Epithelial cell of proximal tubule (primary cell): ENCODE measurements around the gene UBL7. TPM values are rescaled to one million over a fixed set of nuclear protein-coding genes. Genes with fewer than 3 reads are reported as not detected.
A peak's percentile ranks its signal among the peaks of the same experiment; 100 is the strongest.

Source experiments
- DNase-seq: peaks from one replicate; pipeline ENCODE4 v3.0.0-alpha.2; 2011; ENCODE audit warnings: low read depth
- H3K4me3 ChIP-seq: 2 replicates; pipeline ENCODE4 v1.5.1; 2011; ENCODE audit warnings: low read depth, mild to moderate bottlenecking, low read length
- total RNA-seq: library from RNA; depleted of rRNA; stranded (reverse); fragments of >200 nt; gene quantifications from 2 replicates; pipeline ENCODE4 v1.2.3, GENCODE V29; 2015
- TF ChIP-seq, protein P1 (sequence below): conservative IDR thresholded peaks from 2 replicates; pipeline ENCODE4 v1.5.1; 2012; ENCODE audit warnings: low read depth, mild to moderate bottlenecking, low read length

UBL7 gene
- total RNA-seq, 1 donor from 2014 or later, result 57.8 TPM

- TF ChIP-seq, protein P1, sequence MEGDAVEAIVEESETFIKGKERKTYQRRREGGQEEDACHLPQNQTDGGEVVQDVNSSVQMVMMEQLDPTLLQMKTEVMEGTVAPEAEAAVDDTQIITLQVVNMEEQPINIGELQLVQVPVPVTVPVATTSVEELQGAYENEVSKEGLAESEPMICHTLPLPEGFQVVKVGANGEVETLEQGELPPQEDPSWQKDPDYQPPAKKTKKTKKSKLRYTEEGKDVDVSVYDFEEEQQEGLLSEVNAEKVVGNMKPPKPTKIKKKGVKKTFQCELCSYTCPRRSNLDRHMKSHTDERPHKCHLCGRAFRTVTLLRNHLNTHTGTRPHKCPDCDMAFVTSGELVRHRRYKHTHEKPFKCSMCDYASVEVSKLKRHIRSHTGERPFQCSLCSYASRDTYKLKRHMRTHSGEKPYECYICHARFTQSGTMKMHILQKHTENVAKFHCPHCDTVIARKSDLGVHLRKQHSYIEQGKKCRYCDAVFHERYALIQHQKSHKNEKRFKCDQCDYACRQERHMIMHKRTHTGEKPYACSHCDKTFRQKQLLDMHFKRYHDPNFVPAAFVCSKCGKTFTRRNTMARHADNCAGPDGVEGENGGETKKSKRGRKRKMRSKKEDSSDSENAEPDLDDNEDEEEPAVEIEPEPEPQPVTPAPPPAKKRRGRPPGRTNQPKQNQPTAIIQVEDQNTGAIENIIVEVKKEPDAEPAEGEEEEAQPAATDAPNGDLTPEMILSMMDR, result no peak
- H3K4me3 ChIP-seq, result no peak overlapping the region
- no peak for DNase-seq
These were observed 22.8 kb downstream of the UBL7 start for GRCh38 chr15:74438206-74438605.

DNA sequence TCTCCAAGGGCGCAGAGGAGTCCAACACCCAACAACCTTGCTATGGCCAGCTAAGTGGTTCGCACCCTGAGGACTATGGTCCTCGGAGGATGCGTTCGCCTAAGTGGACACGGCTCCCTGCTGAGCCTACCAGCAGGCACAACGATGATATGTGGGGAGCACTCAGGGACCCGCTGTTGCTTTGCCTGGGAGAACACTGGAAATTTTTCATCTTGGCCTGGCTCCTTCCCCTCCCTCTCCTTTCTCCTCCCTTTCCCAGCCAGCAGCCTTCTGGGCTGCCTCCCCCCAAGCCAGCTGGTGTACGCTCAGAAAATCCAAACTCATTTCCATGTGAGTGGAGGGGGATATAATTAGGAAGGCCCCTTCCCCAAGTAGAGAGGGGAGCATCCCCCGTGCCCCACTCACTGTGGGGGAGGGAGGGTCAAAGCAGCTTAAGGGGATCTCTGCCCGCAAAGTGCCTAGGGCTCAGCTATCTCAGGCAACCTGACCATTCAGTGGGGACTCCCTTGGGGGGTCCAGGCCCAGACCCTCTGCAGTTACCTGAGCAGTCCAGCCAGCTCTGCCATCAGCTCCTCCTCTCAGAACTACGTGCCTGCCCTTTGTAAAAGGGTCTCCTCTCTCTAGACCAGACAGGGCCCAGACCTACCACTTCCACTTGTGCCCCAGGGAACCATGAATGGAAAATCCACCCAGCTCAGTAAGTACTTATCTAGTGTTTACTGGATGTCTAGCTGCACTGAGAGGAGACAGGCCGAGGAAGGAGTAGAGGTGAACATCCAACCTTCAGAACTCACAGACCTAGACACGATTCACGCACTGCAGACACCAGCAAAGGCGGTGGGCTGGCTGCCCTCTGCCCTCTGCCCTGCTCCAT lies 26.5 kb downstream of the UBL7 start:
- H3K4me3 ChIP-seq, result peak overlapping the region; percentile 69
- TF ChIP-seq, protein P1, result no peak
- no peak for DNase-seq

DNA sequence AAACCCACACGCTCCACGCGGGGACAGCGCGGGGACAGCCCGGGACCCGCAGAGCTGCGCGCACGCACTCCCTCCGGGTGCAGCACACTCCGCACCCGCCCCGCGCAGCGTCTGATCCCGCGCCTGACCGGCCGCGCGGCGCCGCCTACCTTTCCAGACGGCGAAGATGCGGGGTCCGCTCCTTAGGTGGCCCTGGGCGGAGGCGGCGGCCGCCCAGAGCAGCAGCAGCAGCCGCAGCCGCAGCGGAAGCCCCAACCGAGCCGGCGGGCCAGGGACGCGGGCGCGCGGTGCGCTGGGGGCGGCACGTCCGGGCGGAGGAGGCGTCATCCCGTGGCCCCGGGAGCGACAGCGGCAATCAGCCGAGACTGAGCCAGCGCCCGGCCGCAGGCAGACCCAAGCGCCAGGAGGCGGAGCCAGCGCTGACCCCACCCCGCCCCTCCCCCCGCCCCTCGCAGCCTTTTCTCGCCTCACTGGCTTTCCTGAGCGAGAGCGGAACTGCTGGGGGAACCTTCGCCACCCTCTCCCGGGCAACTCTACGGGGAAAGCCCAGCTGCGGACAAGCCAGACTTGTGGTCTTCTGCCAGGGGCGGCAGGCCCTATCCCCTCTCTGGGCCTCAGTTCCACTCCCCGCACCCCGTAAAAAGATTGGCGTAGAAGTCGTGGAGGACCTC lies 27.2 kb downstream of the UBL7 start, which contains the start of gene SEMA7A:
Gene SEMA7A (minus strand): TSS at position 367 of the 671 bp plus-strand sequence. CDS start 40 bp downstream, at position 327.
- TF ChIP-seq, protein P1, result no peak
- peak within 1 kb of the TSS; percentile 69 for H3K4me3 ChIP-seq
- no peak for DNase-seq

DNA sequence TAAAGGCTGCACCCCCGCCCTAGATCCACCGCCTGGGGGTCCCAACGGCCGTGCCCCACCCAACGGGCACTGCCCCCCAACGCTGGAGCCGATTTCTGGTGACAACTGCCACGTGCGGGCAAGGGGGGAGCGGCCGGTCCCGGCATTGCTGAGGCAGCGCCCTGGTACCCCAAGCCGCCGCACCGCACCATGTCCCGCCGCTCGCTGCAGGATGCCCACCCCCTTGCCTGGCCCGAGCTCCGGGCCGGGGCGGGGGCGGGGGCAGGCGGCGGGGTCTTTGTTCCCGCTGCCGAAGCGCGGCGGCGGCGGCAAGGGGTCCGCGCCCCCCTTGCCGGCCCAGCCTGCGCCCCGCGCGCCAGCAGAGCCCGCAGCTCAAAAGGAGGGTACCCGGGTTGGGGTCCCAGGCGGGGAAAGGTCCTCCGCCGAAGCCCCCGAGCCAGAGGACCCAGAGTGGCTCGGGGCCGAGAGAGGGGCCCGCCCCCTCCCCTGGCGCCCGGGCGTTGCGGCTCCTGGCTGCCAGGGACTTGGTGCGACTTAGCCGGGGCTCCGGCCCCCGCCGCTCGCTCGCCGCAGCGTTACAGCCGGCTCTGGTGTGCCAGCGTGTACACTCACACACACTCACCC lies 27.9 kb downstream of the UBL7 start:
- TF ChIP-seq, protein P1, result no peak
- DNase-seq, result no peak
- peak overlapping the region; percentile 69 for H3K4me3 ChIP-seq

DNA sequence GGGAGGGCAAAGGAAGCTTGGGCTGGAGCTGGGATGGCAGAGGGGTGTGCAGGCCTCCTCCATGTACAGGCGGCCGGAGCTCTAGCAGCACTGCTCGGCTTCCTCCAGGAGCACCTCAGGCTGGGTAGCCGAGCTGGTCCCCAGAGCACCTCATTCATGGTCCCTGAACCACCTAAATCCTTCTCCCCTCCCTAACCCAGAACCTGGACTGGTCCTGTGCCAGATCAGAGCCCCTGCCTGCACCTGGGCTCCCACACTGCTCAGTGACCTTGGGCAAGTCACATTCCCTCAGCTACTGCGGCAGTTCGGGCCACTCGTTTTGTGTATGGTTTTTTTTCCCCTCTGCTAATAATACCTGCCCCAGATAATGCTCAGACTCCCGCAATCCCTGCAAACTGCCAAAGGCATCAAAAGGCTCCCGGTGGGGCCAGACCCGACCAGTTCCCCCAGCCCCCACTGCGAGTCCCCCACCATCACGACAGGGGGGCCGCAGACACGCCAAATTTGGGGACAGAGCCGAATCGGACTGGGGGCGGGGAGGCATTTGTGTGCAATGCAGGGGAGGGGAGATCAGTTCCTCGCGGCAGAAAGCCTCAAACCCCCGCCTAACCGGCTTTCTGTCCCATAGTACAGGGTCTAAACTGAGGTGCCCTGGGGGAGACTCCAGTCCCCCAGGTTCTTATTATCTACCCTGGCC lies 28.5 kb downstream of the UBL7 start:
- DNase-seq, result no peak
- TF ChIP-seq, protein P1, result no peak
- H3K4me3 ChIP-seq, result peak overlapping the region; percentile 69

- no peak for DNase-seq
- no peak overlapping the region for H3K4me3 ChIP-seq
- TF ChIP-seq, protein P1, result no peak
These were observed 29.3 kb downstream of the UBL7 start for GRCh38 chr15:74431645-74432044.
